ENCODE results near the gene RHEBL1.

GRCh38 chr12:49039421-49040363, 30.1 kb downstream of the RHEBL1 start:
- TF ChIP-seq CTCF (IDR thresholded peaks at IDR 0.05 in 4 of 5, conservative IDR thresholded peaks at IDR 0.05 in 1 of 5), result no peak
- no peak for TF ChIP-seq POLR2A (IDR thresholded peaks at IDR 0.05)

Data from gastrocnemius medialis (tissue), 4 donors.